Aorta (tissue), 5 donors: ENCODE data around the gene ODC1. TPM values are rescaled to one million over a fixed set of nuclear protein-coding genes. Genes with fewer than 3 reads are reported as not detected.

ENCODE experiments used
- ATAC-seq: fragments of 200-7000 bp; cut with Tn5 transposase; one replicate; pipeline ENCODE4 v1.9.1; 2022; ENCODE audit warnings: moderate library complexity; ENCODE audit not compliant: low FRiP score
- DNase-seq, 2 donors: peaks; one replicate each; pipeline ENCODE4 v3.0.0-alpha.2; 2020
- H3K27ac ChIP-seq, 2 donors: one replicate each; pipeline ENCODE4 v1.5.1; 2013; ENCODE audit warnings: low read length in 2 of 2, mild to moderate bottlenecking in 2 of 2, moderate library complexity in 2 of 2, control low read depth in 1 of 2, inconsistent platforms in 1 of 2, low read depth in 1 of 2
- H3K27me3 ChIP-seq, 2 donors: one replicate each; pipeline ENCODE4 v1.6.1; 2013; ENCODE audit warnings: control low read depth in 1 of 2, low read length in 1 of 2, mild to moderate bottlenecking in 1 of 2, moderate library complexity in 1 of 2; ENCODE audit not compliant: insufficient read depth in 2 of 2, control insufficient read depth in 1 of 2
- H3K36me3 ChIP-seq, 2 donors: one replicate each; pipeline ENCODE4 v1.6.1; 2013; ENCODE audit warnings: control low read depth in 1 of 2, low read length in 1 of 2, mild to moderate bottlenecking in 1 of 2; ENCODE audit not compliant: insufficient read depth in 2 of 2, control insufficient read depth in 1 of 2
- H3K4me1 ChIP-seq, 2 donors: one replicate each; pipeline ENCODE4 v1.6.1; 2013; ENCODE audit warnings: low read length in 2 of 2, control low read depth in 1 of 2, mild to moderate bottlenecking in 1 of 2, moderate library complexity in 1 of 2; ENCODE audit not compliant: insufficient read depth in 2 of 2, control insufficient read depth in 1 of 2
- H3K4me3 ChIP-seq, 2 donors: one replicate each; pipeline ENCODE4 v1.5.1; 2013; ENCODE audit warnings: low read length in 2 of 2, control low read depth in 1 of 2, mild to moderate bottlenecking in 1 of 2
- H3K9me3 ChIP-seq: one replicate; pipeline ENCODE4 v1.6.1; 2013; ENCODE audit warnings: mild to moderate bottlenecking, low read length; ENCODE audit not compliant: control insufficient read depth
- WGBS, 2 donors: extraction: QIAGEN DNeasy Blood & Tissue Kit; methylation state at CpG; one replicate each; pipeline ENCODE4 v1.1.7; 2013; 5-methylcytosine and 5-hydroxymethylcytosine counted together
- intact Hi-C, 2 donors: fragments of 100-400 bp; cut with DNase I; formaldehyde crosslinking; loops; one replicate each; pipeline versions ENCODE4 v1.14.2 to v1.15.0; 2022
- polyA plus RNA-seq, 2 donors: library from polyadenylated mRNA; stranded (reverse); fragments of 200-250 nt; gene quantifications; one replicate each; pipeline ENCODE4 v1.2.3, GENCODE V29; 2013
- total RNA-seq, 2 donors: library from RNA; stranded (reverse); fragmentation: NEBNext Ultra II Directional; extraction: Animal tissue kit (Norgen Biotek cat#: 25700); gene quantifications; one replicate each; pipeline ENCODE4 v1.2.1, GENCODE V29; 2021
- donor health status: healthy with polysubstance abuse.
- donor health status: Bipolar disorder and iron deficiency.
- donor health status: DM: no; HTN: no; CAD: no.
- donor health status: DM: no; HTN: no; CAD: no.
- donor health status: DM: yes; HTN: yes; CAD: no.

Gene ODC1
- total and polyA plus RNA-seq, 4 donors: 21.3 to 46.1 (median 38.7) TPM

- H3K27ac ChIP-seq: no peak overlapping the region
- WGBS, 2 donors: 85 to 90% methylated on average over 3 of the region's 3 CpGs
- H3K36me3 ChIP-seq: no peaks in the 10 kb centered on the region
- no peaks in the 10 kb centered on the region for H3K9me3 ChIP-seq
- peak in 1 of 2 donors; percentile 46 for DNase-seq
- H3K4me1 ChIP-seq: no peaks in the 10 kb centered on the region
- no peak for ATAC-seq
- intact Hi-C loops: no loop called here
- no peaks in the 10 kb centered on the region for H3K27me3 ChIP-seq
- no peak overlapping the region for H3K4me3 ChIP-seq
These were observed 33.0 kb upstream of the ODC1 start for GRCh38 chr2:10481055-10481665.

GRCh38 chr2:10480359-10480949, 32.3 kb upstream of the ODC1 start:
- no peaks in the 10 kb centered on the region for H3K4me1 ChIP-seq
- 88 to 91% methylated on average over 2 of the region's 2 CpGs for WGBS, 2 donors
- no peaks in the 10 kb centered on the region for H3K27me3 ChIP-seq
- intact Hi-C loops: no loop called here
- no peaks in the 10 kb centered on the region for H3K36me3 ChIP-seq
- no peak for DNase-seq
- H3K27ac ChIP-seq: no peak overlapping the region
- ATAC-seq: no peak
- H3K4me3 ChIP-seq: no peak overlapping the region
- H3K9me3 ChIP-seq: no peaks in the 10 kb centered on the region

- no peaks in the 10 kb centered on the region for H3K27me3 ChIP-seq
- intact Hi-C loops: no loop called here
- no peaks in the 10 kb centered on the region for H3K9me3 ChIP-seq
- H3K27ac ChIP-seq: no peak overlapping the region
- WGBS, 2 donors: 49 to 66% methylated on average over 12 of the region's 12 CpGs
- ATAC-seq: no peak
- no peaks in the 10 kb centered on the region for H3K4me1 ChIP-seq
- no peak overlapping the region for H3K4me3 ChIP-seq
- peak in 1 of 2 donors; percentile 41 for DNase-seq
- H3K36me3 ChIP-seq: no peaks in the 10 kb centered on the region
These were observed 30.8 kb upstream of the ODC1 start for GRCh38 chr2:10478916-10479315.

GRCh38 chr2:10478298-10478625, 30.1 kb upstream of the ODC1 start:
- Histone ChIP-seq H3K36me3 (no peaks in the 10 kb centered on the region), H3K9me3 (no peaks in the 10 kb centered on the region), H3K27me3 (no peaks in the 10 kb centered on the region), H3K27ac (no peak overlapping the region), H3K4me3 (no peak overlapping the region), H3K4me1 (no peaks in the 10 kb centered on the region)
- WGBS, 2 donors: 77 to 79% methylated on average over 12 of the region's 12 CpGs
- intact Hi-C loops: no loop called here
- ATAC-seq (no peak), DNase-seq (peak in 1 of 2 donors; percentile 51)

- ATAC-seq (no peak), DNase-seq (peak in 1 of 2 donors; percentile 39)
- Histone ChIP-seq H3K4me1 (no peaks in the 10 kb centered on the region), H3K9me3 (no peaks in the 10 kb centered on the region), H3K27ac (no peak overlapping the region), H3K36me3 (no peaks in the 10 kb centered on the region), H3K27me3 (no peaks in the 10 kb centered on the region), H3K4me3 (no peak overlapping the region)
- 63 to 64% methylated on average over 16 of the region's 16 CpGs for WGBS, 2 donors
- intact Hi-C loops: no loop called here
These were observed 29.5 kb upstream of the ODC1 start for GRCh38 chr2:10477443-10478297.

- Histone ChIP-seq H3K27me3 (no peaks in the 10 kb centered on the region), H3K27ac (no peak overlapping the region), H3K4me3 (no peak overlapping the region), H3K9me3 (no peaks in the 10 kb centered on the region), H3K36me3 (no peaks in the 10 kb centered on the region), H3K4me1 (no peaks in the 10 kb centered on the region)
- intact Hi-C loops: no loop called here
- DNase-seq: peak in 1 of 2 donors; percentile 36
- no peak for ATAC-seq
- 89 to 93% methylated on average over 12 of the region's 12 CpGs for WGBS, 2 donors
These were observed 28.8 kb upstream of the ODC1 start for GRCh38 chr2:10476723-10477442.

GRCh38 chr2:10475811-10476660, 27.9 kb upstream of the ODC1 start:
- ATAC-seq: no peak
- DNase-seq: peak in 1 of 2 donors; percentile 71
- Histone ChIP-seq H3K4me3 (no peak overlapping the region), H3K36me3 (no peaks in the 10 kb centered on the region), H3K4me1 (no peaks in the 10 kb centered on the region), H3K9me3 (no peaks in the 10 kb centered on the region), H3K27me3 (no peaks in the 10 kb centered on the region), H3K27ac (no peak overlapping the region)
- 91% methylated on average over 22 of the region's 22 CpGs for WGBS, 2 donors
- intact Hi-C loops: no loop called here

- DNase-seq: no peak
- intact Hi-C loops: no loop called here
These were observed 27.1 kb upstream of the ODC1 start for GRCh38 chr2:10475221-10475722.

More at GRCh38 chr2:10475221-10475722, 27.1 kb upstream of the ODC1 start:
- H3K36me3 ChIP-seq: no peaks in the 10 kb centered on the region
- WGBS, 2 donors: 81 to 89% methylated on average over 21 of the region's 21 CpGs
- ATAC-seq: peak; percentile 22
- H3K4me1 ChIP-seq: no peaks in the 10 kb centered on the region
- H3K27me3 ChIP-seq: no peaks in the 10 kb centered on the region
- no peak overlapping the region for H3K4me3 ChIP-seq
- H3K9me3 ChIP-seq: no peaks in the 10 kb centered on the region
- H3K27ac ChIP-seq: no peak overlapping the region
